ENCODE results near the gene SLC12A3. TPM values are rescaled to one million over a fixed set of nuclear protein-coding genes. Genes with fewer than 3 reads are reported as not detected.

The SLC12A3 gene
- total RNA-seq, 1 donor from 2014 or later: not detected

GRCh38 chr16:56869513-56870275, 4.7 kb downstream of the SLC12A3 start:
- H3K79me2 ChIP-seq (ENCODE audit: low read depth): no peaks in the 10 kb centered on the region
- H3K27ac ChIP-seq: no peak overlapping the region
- peaks cover 10% of the 10 kb centered on the region for H3K4me1 Mint-ChIP-seq
- H3K9ac ChIP-seq: no peak overlapping the region
- no peak overlapping the region for H3K27ac Mint-ChIP-seq
- DNase-seq (ENCODE audit: low spot score): peak; percentile 26
- H3K4me3 Mint-ChIP-seq: no peak overlapping the region
- H3K4me2 ChIP-seq: no peak overlapping the region
- no peak overlapping the region for H2AFZ ChIP-seq (replicated peaks)
- peaks cover 7% of the 10 kb centered on the region for H3K27me3 Mint-ChIP-seq (ENCODE audit: insufficient read depth, low read depth)
- H3K36me3 Mint-ChIP-seq: no peaks in the 10 kb centered on the region
- no peak overlapping the region for H3K4me3 ChIP-seq
- H3K36me3 ChIP-seq: no peaks in the 10 kb centered on the region
- H3K9me3 ChIP-seq (ENCODE audit: low read depth): no peaks in the 10 kb centered on the region
- TF ChIP-seq CTCF (IDR thresholded peaks at IDR 0.05): peak; percentile 30
- TF ChIP-seq EZH2 (IDR thresholded peaks at IDR 0.05): no peak
- no peak for TF ChIP-seq EZH2phosphoT487 (IDR thresholded peaks at IDR 0.05)
- H3K4me1 ChIP-seq: no peaks in the 10 kb centered on the region
- H3K9me3 Mint-ChIP-seq: no peaks in the 10 kb centered on the region
- H3F3A ChIP-seq (ENCODE audit: low read depth): no peaks in the 10 kb centered on the region
- no peaks in the 10 kb centered on the region for H4K20me1 ChIP-seq (ENCODE audit: low read depth)
- H3K27me3 ChIP-seq: no peaks in the 10 kb centered on the region

GRCh38 chr16:56870276-56870888, 5.4 kb downstream of the SLC12A3 start:
- H3K4me1 ChIP-seq: no peaks in the 10 kb centered on the region
- no peaks in the 10 kb centered on the region for H3K79me2 ChIP-seq (ENCODE audit: low read depth)
- no peak overlapping the region for H3K4me2 ChIP-seq
- no peak overlapping the region for H3K9ac ChIP-seq
- H3K27ac Mint-ChIP-seq: no peak overlapping the region
- no peak overlapping the region for H3K4me3 Mint-ChIP-seq
- H3K27me3 Mint-ChIP-seq (ENCODE audit: insufficient read depth, low read depth): peaks cover 5% of the 10 kb centered on the region
- no peaks in the 10 kb centered on the region for H3K9me3 ChIP-seq (ENCODE audit: low read depth)
- H4K20me1 ChIP-seq (ENCODE audit: low read depth): no peaks in the 10 kb centered on the region
- no peaks in the 10 kb centered on the region for H3F3A ChIP-seq (ENCODE audit: low read depth)
- no peak for DNase-seq (ENCODE audit: low spot score)
- TF ChIP-seq EZH2 (IDR thresholded peaks at IDR 0.05) (no peak), EZH2phosphoT487 (IDR thresholded peaks at IDR 0.05) (no peak), CTCF (IDR thresholded peaks at IDR 0.05) (no peak)
- no peak overlapping the region for H2AFZ ChIP-seq (replicated peaks)
- no peaks in the 10 kb centered on the region for H3K36me3 ChIP-seq
- H3K4me3 ChIP-seq: no peak overlapping the region
- peaks cover 9% of the 10 kb centered on the region for H3K4me1 Mint-ChIP-seq
- no peaks in the 10 kb centered on the region for H3K9me3 Mint-ChIP-seq
- no peaks in the 10 kb centered on the region for H3K36me3 Mint-ChIP-seq
- H3K27ac ChIP-seq: no peak overlapping the region
- H3K27me3 ChIP-seq: no peaks in the 10 kb centered on the region

GRCh38 chr16:56871172-56871593, 6.2 kb downstream of the SLC12A3 start:
- H3K4me1 ChIP-seq: no peaks in the 10 kb centered on the region
- no peaks in the 10 kb centered on the region for H3K79me2 ChIP-seq (ENCODE audit: low read depth)
- no peaks in the 10 kb centered on the region for H3K36me3 ChIP-seq
- DNase-seq (ENCODE audit: low spot score): no peak
- H3K36me3 Mint-ChIP-seq: no peaks in the 10 kb centered on the region
- peaks cover 9% of the 10 kb centered on the region for H3K4me1 Mint-ChIP-seq
- H3K4me3 Mint-ChIP-seq: no peak overlapping the region
- H2AFZ ChIP-seq (replicated peaks): no peak overlapping the region
- TF ChIP-seq CTCF (IDR thresholded peaks at IDR 0.05): no peak
- TF ChIP-seq EZH2phosphoT487 (IDR thresholded peaks at IDR 0.05): no peak
- H3K27ac ChIP-seq: no peak overlapping the region
- H3K27ac Mint-ChIP-seq: no peak overlapping the region
- no peak overlapping the region for H3K9ac ChIP-seq
- no peaks in the 10 kb centered on the region for H3K9me3 ChIP-seq (ENCODE audit: low read depth)
- H3F3A ChIP-seq (ENCODE audit: low read depth): no peaks in the 10 kb centered on the region
- H3K4me3 ChIP-seq: no peak overlapping the region
- no peak overlapping the region for H3K4me2 ChIP-seq
- H3K27me3 Mint-ChIP-seq (ENCODE audit: insufficient read depth, low read depth): peaks cover 2% of the 10 kb centered on the region
- H3K27me3 ChIP-seq: no peaks in the 10 kb centered on the region
- no peaks in the 10 kb centered on the region for H3K9me3 Mint-ChIP-seq
- no peaks in the 10 kb centered on the region for H4K20me1 ChIP-seq (ENCODE audit: low read depth)
